RPMI8226 (cell line): ENCODE results near the gene ZNF708.
A peak's percentile ranks its signal among the peaks of the same experiment; 100 is the strongest.
"Not testable (repeated sequence)": the region's sequence is repeated elsewhere in the genome, so short reads cannot be mapped to it uniquely, and the experiment has no call there.

Experiments
- DNase-seq: peaks from one replicate; pipeline ENCODE4 v3.0.0-alpha.2; 2015

Gene ZNF708

DNA sequence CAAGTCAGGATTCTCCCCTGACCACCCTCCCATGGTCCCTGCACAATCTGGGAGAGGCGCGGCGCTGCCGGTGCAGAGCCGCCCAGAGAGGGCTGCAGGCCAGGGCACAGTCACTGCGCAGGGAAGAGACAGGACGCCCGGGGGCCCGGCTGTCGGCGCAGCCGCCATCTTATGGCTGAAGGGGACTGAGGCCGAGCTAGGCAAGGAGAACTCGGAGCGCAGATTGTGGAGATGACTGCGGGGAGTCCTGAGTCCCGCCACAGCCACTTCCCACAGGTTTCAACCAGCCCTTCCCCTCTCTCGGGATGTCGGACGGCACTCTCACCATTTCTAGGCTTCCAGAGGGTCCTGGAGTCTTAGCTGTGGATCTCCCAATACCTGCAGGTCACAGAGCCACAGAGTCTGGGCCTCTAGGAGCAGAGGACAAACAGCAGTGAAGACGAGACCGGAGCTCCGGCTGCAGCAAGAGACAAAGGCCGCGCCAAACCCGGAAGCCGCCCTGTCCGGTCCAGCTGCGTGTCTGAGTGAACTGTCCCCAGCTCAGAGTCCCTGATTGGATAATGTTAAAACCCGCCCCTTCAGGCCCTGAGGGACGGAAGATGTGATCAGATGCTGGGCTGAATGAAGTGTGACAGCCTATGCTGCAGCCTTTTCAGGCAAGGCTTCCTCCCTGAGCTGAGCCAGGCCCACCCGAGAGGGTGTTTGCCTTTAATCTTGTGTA lies at the start of gene ZNF708:
Gene ZNF708, minus strand, starts transcription at position 526 of the 721 bp plus-strand sequence. Its CDS starts 198 bp downstream, at position 328.
- DNase-seq, result peak; percentile 91

GRCh38 chr19:21362291-21362690 lies 33.1 kb upstream of the ZNF708 start:
- DNase-seq, result no peak

DNA sequence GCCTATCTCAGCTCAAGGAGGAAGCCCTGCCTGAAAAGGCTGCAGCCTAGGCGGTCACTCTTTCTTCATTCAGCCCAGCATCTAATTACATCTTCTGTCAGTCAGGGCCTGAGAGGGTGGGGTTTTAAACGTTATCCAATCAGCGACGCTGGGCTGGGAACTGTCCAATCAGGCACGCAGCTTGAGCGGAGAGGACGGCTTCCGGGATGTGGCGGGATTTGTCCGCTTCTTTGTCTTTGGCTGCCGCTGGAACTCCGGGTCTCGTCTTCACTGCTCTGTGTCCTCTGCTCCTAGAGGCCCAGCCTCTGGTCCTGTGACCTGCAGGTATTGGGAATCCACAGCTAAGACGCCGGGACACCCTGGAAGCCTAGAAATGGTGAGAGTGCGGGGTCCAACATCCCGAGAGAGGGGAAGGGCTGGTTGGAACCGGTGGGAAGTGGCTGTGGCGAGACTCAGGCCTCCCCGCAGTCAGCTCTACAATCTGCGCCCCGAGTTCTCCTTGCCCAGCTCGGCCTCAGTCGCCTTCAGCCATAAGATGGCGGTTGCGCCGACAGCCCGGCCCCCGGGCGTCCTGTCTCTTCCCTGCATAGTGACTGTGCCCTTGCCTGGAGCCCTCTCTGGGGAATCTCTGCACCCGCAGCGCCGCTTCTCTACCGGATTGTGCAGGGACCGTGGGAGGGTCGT lies 29.7 kb upstream of the ZNF708 start, which contains the start of gene ZNF738:
Gene ZNF738, plus strand, starts transcription at position 233 of the 684 bp plus-strand sequence. Its CDS starts 141 bp downstream, at position 374.
- peak; percentile 91 for DNase-seq

- DNase-seq, result no peak
Observed at GRCh38 chr19:21352830-21353229, 23.6 kb upstream of the ZNF708 start.

DNA sequence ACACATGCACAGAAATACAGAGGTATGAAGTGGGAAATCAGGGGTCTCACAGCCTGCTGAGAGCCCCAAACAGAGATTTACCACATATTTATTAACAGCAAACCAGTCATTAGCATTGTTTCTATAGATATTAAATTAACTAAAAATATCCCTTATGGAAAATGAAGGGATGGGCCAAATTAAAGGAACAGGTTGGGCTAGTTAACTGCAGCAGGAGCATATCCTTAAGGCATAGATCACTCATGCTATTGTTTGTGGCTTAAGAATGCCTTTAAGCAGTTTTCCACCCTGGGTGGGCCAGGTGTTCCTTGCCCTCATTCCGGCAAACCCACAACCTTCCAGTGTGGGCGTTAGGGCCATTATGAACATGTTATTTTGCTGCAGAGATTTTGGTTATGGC lies 15.6 kb upstream of the ZNF708 start:
- DNase-seq, result not testable (repeated sequence)

- no peak for DNase-seq
Observed at GRCh38 chr19:21335721-21336120, 6.5 kb upstream of the ZNF708 start.

DNA sequence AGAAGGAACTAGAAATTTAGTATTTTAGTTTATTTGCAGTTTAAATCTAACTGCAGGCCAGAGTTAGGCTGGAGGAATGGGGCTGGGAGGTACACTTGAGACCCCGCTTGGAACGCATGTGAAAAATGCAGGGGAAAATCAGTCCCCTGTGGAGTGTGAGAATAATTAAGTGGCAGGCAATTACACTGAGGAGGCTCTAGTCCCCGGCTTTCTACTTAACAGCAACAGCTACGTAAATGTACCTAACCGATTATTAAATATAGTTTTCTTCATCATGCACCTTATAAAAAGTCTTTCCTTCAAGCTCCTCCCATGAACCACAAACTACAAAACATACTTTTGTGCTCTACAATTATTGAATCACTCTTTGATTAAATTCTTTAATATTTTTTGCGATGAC lies 804 bp downstream of the ZNF708 start:
- DNase-seq, result peak; percentile 9

GRCh38 chr19:21326169-21326568 lies 3.0 kb downstream of the ZNF708 start:
- no peak for DNase-seq

DNA sequence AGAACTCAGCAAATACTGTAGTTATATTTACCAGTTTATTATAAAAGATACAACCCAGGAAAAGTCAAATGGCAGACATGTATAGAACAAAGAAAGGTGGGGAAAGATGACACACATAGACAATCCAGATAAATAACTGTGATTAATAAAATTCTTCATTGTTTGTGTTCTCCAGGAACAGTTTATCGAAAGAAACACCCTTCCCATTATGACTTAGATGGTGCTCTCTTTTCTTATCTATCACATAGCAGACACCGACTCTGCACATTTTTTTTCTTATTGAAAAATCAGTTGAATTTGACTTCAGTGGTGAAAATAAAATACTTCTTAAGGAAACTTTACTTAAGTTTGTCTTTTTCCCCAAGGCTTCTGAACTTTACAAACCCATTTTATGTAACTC lies 6.2 kb downstream of the ZNF708 start:
- DNase-seq, result no peak

DNA sequence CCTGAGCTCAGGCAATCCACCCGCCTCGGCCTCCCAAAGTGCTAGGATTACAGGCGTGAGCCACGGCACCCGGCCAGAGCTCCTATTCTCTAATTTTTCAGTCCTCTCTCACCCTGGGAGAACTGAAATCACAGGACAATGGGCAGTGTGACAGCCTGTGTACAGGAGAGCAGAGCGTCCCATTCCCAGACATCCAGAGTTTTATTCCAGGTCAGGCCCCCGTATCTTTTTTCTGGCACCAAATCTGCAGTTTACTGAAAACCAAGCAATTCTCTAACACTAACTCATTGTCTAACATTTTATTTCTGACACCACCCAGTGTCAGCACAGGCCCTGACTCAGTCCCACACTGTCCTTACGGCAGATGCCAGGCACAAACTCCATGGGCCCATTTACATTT lies 6.7 kb downstream of the ZNF708 start:
- no peak for DNase-seq

- no peak for DNase-seq
Observed at GRCh38 chr19:21321996-21322395, 7.2 kb downstream of the ZNF708 start.

DNA sequence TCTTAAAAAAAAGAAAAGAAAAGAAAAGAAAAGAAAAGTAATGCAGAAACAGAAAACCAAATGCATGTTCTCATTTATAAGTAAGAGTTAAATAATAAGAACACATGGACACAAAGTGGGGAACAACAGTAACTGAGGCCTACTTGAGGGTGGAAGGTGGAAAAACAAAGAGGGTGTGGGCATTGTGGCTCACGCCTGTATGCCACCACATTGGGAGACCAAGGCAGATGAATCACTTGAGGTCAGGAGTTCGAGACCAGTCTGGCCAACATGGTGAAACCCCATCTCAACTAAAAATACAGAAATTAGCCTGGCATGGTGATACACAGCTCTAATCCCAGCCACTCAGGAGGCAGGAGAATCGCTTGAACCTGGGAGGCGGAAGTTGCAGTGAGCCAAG lies 8.1 kb downstream of the ZNF708 start:
- no peak for DNase-seq

- no peak for DNase-seq
Observed at GRCh38 chr19:21317821-21318220, 11.4 kb downstream of the ZNF708 start.

- DNase-seq, result no peak
Observed at GRCh38 chr19:21314676-21315075, 14.5 kb downstream of the ZNF708 start.

GRCh38 chr19:21312807-21313206 lies 16.4 kb downstream of the ZNF708 start:
- DNase-seq, result not testable (repeated sequence)

DNA sequence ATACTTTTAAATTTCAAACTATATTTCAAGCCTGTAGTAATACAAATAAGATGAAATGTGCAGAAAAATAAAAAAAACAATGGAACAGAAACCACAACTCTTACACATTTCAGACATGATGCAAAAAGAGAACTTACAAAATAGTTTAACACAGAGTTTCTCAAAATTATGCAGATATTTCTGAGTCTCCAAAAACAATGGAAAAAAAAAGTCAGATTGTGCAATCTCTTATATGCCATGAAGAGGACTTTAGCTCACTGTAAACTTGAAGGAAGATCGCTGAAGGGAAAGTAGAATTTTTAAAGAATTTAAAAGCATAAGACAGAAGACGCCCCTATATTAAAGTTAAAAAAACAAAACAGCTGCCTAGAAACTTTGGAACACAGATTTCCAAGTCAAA lies 20.4 kb downstream of the ZNF708 start:
- no peak for DNase-seq

GRCh38 chr19:21306881-21307479 lies 22.2 kb downstream of the ZNF708 start:
- not testable (repeated sequence) for DNase-seq

DNA sequence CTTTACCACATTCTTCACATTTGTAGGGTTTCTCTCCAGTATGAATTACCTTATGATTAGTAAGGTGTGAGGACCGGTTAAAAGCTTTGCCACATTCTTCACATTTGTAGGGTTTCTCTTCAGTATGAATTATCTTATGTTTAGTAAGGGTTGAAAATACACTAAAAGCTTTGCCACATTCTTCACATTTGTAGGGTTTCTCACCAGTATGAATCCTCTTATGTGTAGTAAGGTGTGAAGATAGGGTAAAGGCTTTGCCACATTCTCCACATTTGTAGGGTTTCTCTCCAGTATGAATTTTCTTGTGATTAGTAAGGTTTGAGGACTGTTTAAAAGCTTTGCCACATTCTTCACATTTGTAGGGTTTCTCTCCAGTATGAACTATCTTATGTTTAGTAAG lies 35.4 kb downstream of the ZNF708 start:
- not testable (repeated sequence) for DNase-seq

- DNase-seq, result no peak
Observed at GRCh38 chr19:21269813-21270212, 59.4 kb downstream of the ZNF708 start.

DNA sequence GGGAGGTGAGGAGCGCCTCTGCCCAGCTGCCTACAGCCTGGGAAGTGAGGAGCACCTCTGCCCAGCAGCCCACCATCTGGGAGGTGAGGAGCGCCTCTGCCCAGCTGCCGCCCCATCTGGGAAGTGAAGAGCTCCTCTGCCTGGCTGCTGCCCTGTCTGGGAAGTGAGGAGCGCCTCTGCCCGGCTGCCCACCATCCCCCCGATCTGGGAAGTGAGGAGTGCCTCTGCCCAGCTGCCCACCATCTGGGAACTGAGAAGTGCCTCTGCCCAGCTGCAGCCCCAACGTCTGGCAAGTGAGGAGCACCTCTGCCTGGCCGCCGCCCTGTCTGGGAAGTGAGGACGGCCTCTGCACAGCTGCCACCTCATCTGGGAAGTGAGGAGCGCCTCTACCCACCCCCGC lies 64.3 kb downstream of the ZNF708 start:
- DNase-seq, result no peak

- no peak for DNase-seq
Observed at GRCh38 chr19:21264416-21264815, 64.8 kb downstream of the ZNF708 start.

DNA sequence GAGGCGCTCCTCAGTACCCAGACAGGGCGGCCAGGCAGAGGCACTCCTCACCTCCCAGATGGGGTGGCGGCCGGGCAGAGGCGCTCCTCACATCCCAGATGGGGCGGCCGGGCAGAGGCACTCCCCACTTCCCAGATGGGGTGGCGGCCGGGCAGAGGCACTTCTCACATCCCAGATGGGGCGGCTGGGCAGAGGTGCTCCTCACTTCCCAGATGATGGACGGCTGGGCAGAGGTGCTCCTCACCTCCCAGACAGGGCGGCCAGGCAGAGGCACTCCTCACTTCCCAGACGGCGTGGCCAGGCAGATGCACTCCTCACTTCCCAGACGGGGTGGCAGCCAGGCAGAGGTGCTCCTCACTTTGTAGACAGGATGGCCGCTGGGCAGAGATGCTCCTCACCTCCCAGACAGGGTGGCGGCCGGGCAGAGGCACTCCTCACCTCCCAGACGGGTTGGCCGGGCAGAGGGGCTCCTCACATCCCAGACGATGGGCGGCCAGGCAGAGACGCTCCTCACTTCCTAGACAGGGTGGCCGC lies 68.3 kb downstream of the ZNF708 start:
- DNase-seq, result not testable (repeated sequence)

DNA sequence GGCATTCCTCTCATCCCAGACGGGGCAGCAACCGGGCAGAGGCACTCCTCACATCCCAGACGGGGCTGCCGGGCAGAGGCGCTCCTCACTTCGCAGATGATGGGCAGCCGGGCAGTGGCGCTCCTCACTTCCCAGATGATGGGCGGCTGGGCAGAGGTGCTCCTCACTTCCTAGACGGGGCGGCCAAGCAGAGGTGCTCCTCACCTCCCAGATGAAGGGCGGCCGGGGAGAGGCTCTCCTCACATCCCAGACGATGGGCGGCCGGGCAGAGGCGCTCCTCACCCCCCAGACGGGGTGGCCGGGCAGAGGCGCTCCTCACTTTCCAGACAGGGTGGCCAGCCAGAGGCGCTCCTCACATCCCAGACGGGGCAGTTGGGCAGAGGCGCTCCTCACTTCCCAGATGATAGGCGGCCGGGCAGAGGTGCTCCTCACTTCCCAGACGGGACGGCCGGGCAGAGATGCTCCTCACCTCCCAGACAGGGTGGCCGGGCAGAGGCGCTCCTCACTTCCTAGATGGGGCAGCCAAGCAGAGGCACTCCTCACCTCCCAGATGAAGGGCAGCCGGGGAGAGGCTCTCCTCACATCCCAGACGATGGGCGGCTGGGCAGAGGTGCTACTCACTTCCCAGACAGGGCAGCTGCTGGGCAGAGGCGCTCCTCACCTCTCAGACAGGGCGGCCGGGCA lies 68.9 kb downstream of the ZNF708 start:
- no peak for DNase-seq
